Measurements from ENCODE around the gene TBPL1.

- no peak for TF ChIP-seq CTCF (IDR thresholded peaks at IDR 0.05)
- TF ChIP-seq POLR2AphosphoS5 (IDR thresholded peaks at IDR 0.05; ENCODE audit: insufficient read depth in 1 of 2, low read depth in 1 of 2) = no peak
- TF ChIP-seq POLR2A (IDR thresholded peaks at IDR 0.05) = no peak
These were observed 30.3 kb downstream of the TBPL1 start for GRCh38 chr6:133983099-133983939.
